Measurements from ENCODE around the gene ZNRF2. TPM values are rescaled to one million over a fixed set of nuclear protein-coding genes. Genes with fewer than 3 reads are reported as not detected.

The ZNRF2 gene
- polyA plus RNA-seq, 1 donor (not counting 4 experiments of a cell fraction or from before 2014, with no cell fraction given) = 7.0 TPM

GRCh38 chr7:30309302-30309701 is 24.9 kb downstream of the ZNRF2 start:
- FAIRE-seq (no peak), DNase-seq (ENCODE audit: low read depth, low spot score) (no peak)
- Histone ChIP-seq H3K9me1 (ENCODE audit: control insufficient read depth, extremely low read depth, insufficient read depth, low read length) (no peaks in the 10 kb centered on the region), H3K27ac (ENCODE audit: control insufficient read depth, insufficient read depth, low read length) (no peak overlapping the region), H4K20me1 (ENCODE audit: control insufficient read depth, extremely low read depth, insufficient read depth, low read length) (no peaks in the 10 kb centered on the region), H3K9ac (ENCODE audit: control insufficient read depth, extremely low read depth, insufficient read depth, low read length) (no peak overlapping the region), H3K79me2 (ENCODE audit: control insufficient read depth, insufficient read depth, low read length) (peaks cover 72% of the 10 kb centered on the region), H3K4me3 (ENCODE audit: control insufficient read depth in 2 of 3, extremely low read depth in 1 of 3, insufficient read depth in 2 of 3, low read depth in 1 of 3, low read length in 3 of 3) (no peak overlapping the region), H3K36me3 (ENCODE audit: control insufficient read depth in 2 of 2, extremely low read depth in 1 of 2, insufficient read depth in 2 of 2, low read length in 2 of 2) (no peaks in the 10 kb centered on the region), H3K4me1 (ENCODE audit: control insufficient read depth, extremely low read depth, insufficient read depth, low read length) (peaks cover 19% of the 10 kb centered on the region), H3K27me3 (ENCODE audit: control insufficient read depth, extremely low read depth, insufficient read depth, low read length) (no peaks in the 10 kb centered on the region), H3K9me3 (ENCODE audit: control insufficient read depth, low read depth, low read length) (no peaks in the 10 kb centered on the region), H2AFZ (ENCODE audit: control insufficient read depth, low read length) (no peak overlapping the region), H3K4me2 (ENCODE audit: control insufficient read depth, extremely low read depth, insufficient read depth, low read depth, low read length) (no peak overlapping the region)
- dilution Hi-C loops (cut with MboI; ENCODE audit: extremely low pct_ligation_motif_present, low sequenced_read_pairs) = no loop called here
- TF ChIP-seq CTCF (optimal IDR thresholded peaks at IDR 0.05 in 1 of 3, IDR thresholded peaks at IDR 0.05 in 1 of 3, conservative IDR thresholded peaks at IDR 0.05 in 1 of 3; ENCODE audit: extremely low read depth in 1 of 3, insufficient read depth in 2 of 3, low read length in 3 of 3) (no peak), EZH2 (IDR thresholded peaks at IDR 0.05; ENCODE audit: low read length) (no peak)

GRCh38 chr7:30309842-30310435 is 25.5 kb downstream of the ZNRF2 start:
- peaks cover 19% of the 10 kb centered on the region for H3K4me1 ChIP-seq (ENCODE audit: control insufficient read depth, extremely low read depth, insufficient read depth, low read length)
- no peaks in the 10 kb centered on the region for H3K9me3 ChIP-seq (ENCODE audit: control insufficient read depth, low read depth, low read length)
- DNase-seq (ENCODE audit: low read depth, low spot score) = no peak
- no peaks in the 10 kb centered on the region for H4K20me1 ChIP-seq (ENCODE audit: control insufficient read depth, extremely low read depth, insufficient read depth, low read length)
- TF ChIP-seq EZH2 (IDR thresholded peaks at IDR 0.05; ENCODE audit: low read length) (no peak), CTCF (optimal IDR thresholded peaks at IDR 0.05 in 1 of 3, IDR thresholded peaks at IDR 0.05 in 1 of 3, conservative IDR thresholded peaks at IDR 0.05 in 1 of 3; ENCODE audit: extremely low read depth in 1 of 3, insufficient read depth in 2 of 3, low read length in 3 of 3) (no peak)
- H3K4me2 ChIP-seq (ENCODE audit: control insufficient read depth, extremely low read depth, insufficient read depth, low read depth, low read length) = no peak overlapping the region
- H3K9me1 ChIP-seq (ENCODE audit: control insufficient read depth, extremely low read depth, insufficient read depth, low read length) = no peaks in the 10 kb centered on the region
- H3K4me3 ChIP-seq (ENCODE audit: control insufficient read depth in 2 of 3, extremely low read depth in 1 of 3, insufficient read depth in 2 of 3, low read depth in 1 of 3, low read length in 3 of 3) = no peak overlapping the region
- dilution Hi-C loops (cut with MboI; ENCODE audit: extremely low pct_ligation_motif_present, low sequenced_read_pairs) = no loop called here
- H3K27me3 ChIP-seq (ENCODE audit: control insufficient read depth, extremely low read depth, insufficient read depth, low read length) = no peaks in the 10 kb centered on the region
- H3K36me3 ChIP-seq (ENCODE audit: control insufficient read depth in 2 of 2, extremely low read depth in 1 of 2, insufficient read depth in 2 of 2, low read length in 2 of 2) = no peaks in the 10 kb centered on the region
- FAIRE-seq = no peak
- no peak overlapping the region for H3K9ac ChIP-seq (ENCODE audit: control insufficient read depth, extremely low read depth, insufficient read depth, low read length)
- no peak overlapping the region for H3K27ac ChIP-seq (ENCODE audit: control insufficient read depth, insufficient read depth, low read length)
- no peak overlapping the region for H2AFZ ChIP-seq (ENCODE audit: control insufficient read depth, low read length)
- peaks cover 67% of the 10 kb centered on the region for H3K79me2 ChIP-seq (ENCODE audit: control insufficient read depth, insufficient read depth, low read length)
